CD4-positive, CD25-positive, alpha-beta regulatory T cell (primary cell): ENCODE data around the gene ZNF568. TPM values are rescaled to one million over a fixed set of nuclear protein-coding genes. Genes with fewer than 3 reads are reported as not detected.

Experiments
- ATAC-seq, 2 donors: fragments of 150-1000 bp; cut with Tn5 transposase; one replicate each; pipeline ENCODE4 v1.10.0; 2021; ENCODE audit warnings: low read depth in 2 of 2, moderate number of reproducible peaks in 2 of 2, moderate library complexity in 1 of 2
- DNase-seq, 3 donors: peaks; one replicate each; pipeline versions ENCODE4 v3.0.0 to v3.0.0-alpha.2; 2012 to 2022; ENCODE audit warnings: mixed read lengths in 1 of 3
- H3K27ac ChIP-seq: one replicate; pipeline ENCODE4 v1.7.0; 2013; ENCODE audit warnings: mild to moderate bottlenecking, low read length; ENCODE audit not compliant: insufficient read depth, poor library complexity, severe bottlenecking
- H3K27me3 ChIP-seq: one replicate; pipeline ENCODE4 v1.7.0; 2013; ENCODE audit warnings: low read length; ENCODE audit not compliant: control insufficient read depth, insufficient read depth
- H3K36me3 ChIP-seq: one replicate; pipeline ENCODE4 v1.7.0; 2013; ENCODE audit warnings: mild to moderate bottlenecking, low read length, moderate library complexity; ENCODE audit not compliant: control insufficient read depth, insufficient read depth
- H3K4me1 ChIP-seq: 2 replicates; pipeline ENCODE4 v1.7.0; 2013; ENCODE audit warnings: mild to moderate bottlenecking, low read length; ENCODE audit not compliant: insufficient read depth, control insufficient read depth, poor library complexity, severe bottlenecking
- H3K4me3 ChIP-seq: one replicate; pipeline ENCODE4 v1.7.0; 2013; ENCODE audit warnings: low read depth, mild to moderate bottlenecking, low read length, moderate library complexity
- H3K9me3 ChIP-seq, 2 experiments: 1 replicate in 1 of 2; 2 replicates in 1 of 2; pipeline ENCODE4 v1.7.0; 2013; ENCODE audit warnings: low read length in 2 of 2, mild to moderate bottlenecking in 1 of 2, moderate library complexity in 1 of 2; ENCODE audit not compliant: control insufficient read depth in 2 of 2
- H3K27ac Mint-ChIP-seq, 3 donors: one replicate each; pipeline ENCODE4 v1.8.0; 2020 to 2022; ENCODE audit warnings: mild to moderate bottlenecking in 3 of 3, mixed read lengths in 3 of 3, moderate library complexity in 2 of 3
- H3K27me3 Mint-ChIP-seq: one replicate; pipeline ENCODE4 v1.8.0; 2022; ENCODE audit warnings: mild to moderate bottlenecking, mixed read lengths
- H3K36me3 Mint-ChIP-seq: one replicate; pipeline ENCODE4 v1.8.0; 2020; ENCODE audit warnings: mixed read lengths
- H3K4me1 Mint-ChIP-seq, 4 donors: one replicate each; pipeline ENCODE4 v1.8.0; 2020 to 2022; ENCODE audit warnings: mixed read lengths in 4 of 4, mild to moderate bottlenecking in 1 of 4
- H3K4me3 Mint-ChIP-seq, 4 donors: one replicate each; pipeline ENCODE4 v1.8.0; 2020 to 2022; ENCODE audit warnings: mild to moderate bottlenecking in 4 of 4, mixed read lengths in 4 of 4, moderate library complexity in 3 of 4
- H3K9me3 Mint-ChIP-seq, 7 donors: one replicate each; pipeline ENCODE4 v1.8.0; 2020 to 2022; ENCODE audit warnings: mixed read lengths in 7 of 7, mild to moderate bottlenecking in 3 of 7, moderate library complexity in 2 of 7
- polyA plus RNA-seq, 4 donors: library from polyadenylated mRNA; unstranded; fragments of 300-500 nt; fragmentation: Illumina TruSeq; gene quantifications; one replicate each; pipeline ENCODE4 v1.2.3, GENCODE V29; 2021
- total RNA-seq: library from RNA; stranded (reverse); gene quantifications from one replicate; pipeline ENCODE4 v1.2.3, GENCODE V29; 2022

ZNF568 gene
- total and polyA plus RNA-seq, 5 donors from 2014 or later = 6.7 to 13.3 (median 9.3) TPM

DNA sequence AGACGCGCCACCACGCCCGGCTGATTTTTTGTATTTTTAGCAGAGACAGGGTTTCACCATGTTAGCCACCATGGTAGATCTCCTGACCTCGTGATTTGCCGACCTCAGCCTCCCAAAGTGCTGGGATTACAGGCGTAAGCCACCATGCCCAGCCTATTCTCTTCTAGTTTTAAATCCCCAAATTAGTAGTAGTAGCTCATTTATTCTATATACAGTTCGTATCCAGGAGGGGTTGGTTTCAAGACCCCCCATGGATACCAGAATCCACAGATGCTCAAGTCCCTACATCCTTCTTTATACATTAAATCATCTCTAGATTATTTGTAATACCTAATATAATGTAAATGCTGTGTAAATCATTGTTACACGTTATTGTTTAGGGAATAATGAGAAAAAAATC is 2.0 kb downstream of the ZNF568 start:
- DNase-seq = no peak
- no peak overlapping the region for H3K27ac ChIP-seq
- peaks cover 50% of the 10 kb centered on the region for H3K36me3 Mint-ChIP-seq
- H3K36me3 ChIP-seq = peaks cover 40% of the 10 kb centered on the region
- H3K4me3 Mint-ChIP-seq = peak overlapping the region; percentile 62 to 92 (median 66)
- no peak for ATAC-seq
- H3K4me1 ChIP-seq = peaks cover 15% of the 10 kb centered on the region
- H3K9me3 Mint-ChIP-seq = peaks cover 4 to 32% (median 15%) of the 10 kb centered on the region in 7 donors
- H3K4me3 ChIP-seq = no peak overlapping the region
- peaks cover 22 to 30% of the 10 kb centered on the region in 2 experiments for H3K9me3 ChIP-seq
- no peaks in the 10 kb centered on the region for H3K27me3 Mint-ChIP-seq
- peak overlapping the region in 2 of 3 donors; percentile 63 to 67 for H3K27ac Mint-ChIP-seq
- H3K4me1 Mint-ChIP-seq = peaks cover 11 to 37% (median 24%) of the 10 kb centered on the region in 4 donors
- no peaks in the 10 kb centered on the region for H3K27me3 ChIP-seq

DNA sequence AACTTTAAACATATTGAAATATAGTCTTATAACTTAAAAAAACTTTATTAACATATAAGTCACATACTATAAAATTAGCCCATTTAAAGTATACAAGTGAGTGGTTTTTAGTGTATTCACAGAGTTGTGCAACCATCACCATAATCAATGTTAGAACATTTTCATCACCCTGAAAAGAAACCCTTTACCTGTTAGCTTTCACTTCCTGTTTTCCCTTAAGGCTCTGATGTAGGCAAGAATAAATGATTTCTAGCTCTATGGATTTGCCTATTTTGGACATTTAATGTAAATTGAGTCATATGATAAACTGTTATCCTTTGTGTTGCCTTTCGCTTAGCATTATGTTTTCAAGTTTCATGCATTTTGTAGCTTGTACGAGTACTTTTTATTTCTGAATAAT is 15.6 kb downstream of the ZNF568 start:
- no peak for DNase-seq
- Mint-ChIP-seq H3K36me3 (peaks cover 58% of the 10 kb centered on the region), H3K27me3 (no peaks in the 10 kb centered on the region), H3K27ac (no peak overlapping the region), H3K4me1 (peaks cover 0 to 7% (median 0%) of the 10 kb centered on the region in 4 donors), H3K4me3 (no peak overlapping the region), H3K9me3 (peaks cover 0 to 70% (median 26%) of the 10 kb centered on the region in 7 donors)
- Histone ChIP-seq H3K4me1 (no peaks in the 10 kb centered on the region), H3K27me3 (no peaks in the 10 kb centered on the region), H3K9me3 (peaks cover 71 to 84% of the 10 kb centered on the region in 2 experiments), H3K27ac (no peak overlapping the region), H3K4me3 (no peak overlapping the region), H3K36me3 (peaks cover 57% of the 10 kb centered on the region)
- no peak for ATAC-seq

DNA sequence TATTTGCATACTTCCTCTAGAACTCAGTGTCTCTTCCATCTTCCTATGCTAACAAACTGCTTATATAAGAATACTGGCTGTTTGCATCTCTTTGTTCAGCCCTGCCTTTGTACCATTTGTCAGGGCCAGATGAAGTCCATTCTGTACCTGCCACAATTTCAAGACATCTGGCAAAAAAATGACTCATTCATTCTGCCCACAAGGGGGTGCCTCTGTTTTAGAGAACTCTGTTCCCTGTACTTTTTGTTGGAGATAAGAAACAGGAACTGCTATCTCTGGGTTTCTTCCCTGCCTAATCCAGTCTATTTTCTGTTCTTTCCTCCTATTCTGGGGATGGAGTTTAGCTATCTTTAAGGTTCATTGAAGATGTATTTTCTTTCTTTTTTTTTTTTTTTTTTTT is 23.0 kb downstream of the ZNF568 start:
- Mint-ChIP-seq H3K4me3 (no peak overlapping the region), H3K9me3 (peaks cover 5 to 83% (median 38%) of the 10 kb centered on the region in 7 donors), H3K27me3 (no peaks in the 10 kb centered on the region), H3K4me1 (peaks cover 0 to 8% (median 0%) of the 10 kb centered on the region in 4 donors), H3K36me3 (peaks cover 79% of the 10 kb centered on the region), H3K27ac (no peak overlapping the region)
- peaks cover 75 to 90% of the 10 kb centered on the region in 2 experiments for H3K9me3 ChIP-seq
- no peak for DNase-seq
- no peak for ATAC-seq
- no peak overlapping the region for H3K4me3 ChIP-seq
- H3K36me3 ChIP-seq = peaks cover 77% of the 10 kb centered on the region
- no peak overlapping the region for H3K27ac ChIP-seq
- H3K27me3 ChIP-seq = no peaks in the 10 kb centered on the region
- no peaks in the 10 kb centered on the region for H3K4me1 ChIP-seq

DNA sequence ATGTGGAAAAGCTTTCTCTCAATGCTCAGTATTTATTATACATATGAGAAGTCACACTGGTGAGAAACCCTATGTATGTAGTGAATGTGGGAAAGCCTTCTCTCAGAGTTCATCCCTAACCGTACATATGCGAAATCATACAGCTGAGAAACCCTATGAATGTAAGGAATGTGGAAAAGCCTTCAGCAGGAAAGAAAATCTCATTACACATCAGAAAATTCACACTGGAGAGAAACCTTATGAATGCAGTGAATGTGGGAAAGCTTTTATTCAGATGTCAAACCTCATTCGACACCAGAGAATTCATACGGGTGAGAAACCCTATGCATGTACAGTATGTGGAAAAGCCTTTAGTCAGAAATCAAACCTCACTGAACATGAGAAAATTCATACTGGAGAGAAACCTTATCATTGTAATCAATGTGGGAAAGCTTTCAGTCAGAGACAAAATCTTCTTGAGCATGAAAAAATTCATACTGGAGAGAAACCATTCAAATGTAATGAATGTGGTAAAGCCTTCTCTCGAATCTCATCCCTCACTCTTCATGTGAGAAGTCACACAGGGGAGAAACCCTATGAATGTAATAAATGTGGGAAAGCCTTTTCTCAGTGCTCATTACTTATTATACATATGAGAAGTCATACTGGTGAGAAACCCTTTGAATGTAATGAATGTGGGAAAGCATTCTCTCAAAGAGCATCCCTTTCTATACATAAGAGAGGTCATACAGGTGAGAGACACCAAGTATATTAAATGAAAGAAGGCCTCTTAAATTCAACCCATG is 34.4 kb downstream of the ZNF568 start:
- no peaks in the 10 kb centered on the region for H3K27me3 ChIP-seq
- ATAC-seq = no peak
- no peak overlapping the region for H3K27ac ChIP-seq
- Mint-ChIP-seq H3K4me3 (no peak overlapping the region), H3K27ac (no peak overlapping the region), H3K4me1 (no peaks in the 10 kb centered on the region), H3K36me3 (peaks cover 45% of the 10 kb centered on the region), H3K27me3 (no peaks in the 10 kb centered on the region), H3K9me3 (peaks cover under 1 to 78% (median 24%) of the 10 kb centered on the region in 7 donors)
- peaks cover 73 to 99% of the 10 kb centered on the region in 2 experiments for H3K9me3 ChIP-seq
- DNase-seq = no peak
- H3K4me3 ChIP-seq = no peak overlapping the region
- H3K36me3 ChIP-seq = peaks cover 38% of the 10 kb centered on the region
- no peaks in the 10 kb centered on the region for H3K4me1 ChIP-seq

DNA sequence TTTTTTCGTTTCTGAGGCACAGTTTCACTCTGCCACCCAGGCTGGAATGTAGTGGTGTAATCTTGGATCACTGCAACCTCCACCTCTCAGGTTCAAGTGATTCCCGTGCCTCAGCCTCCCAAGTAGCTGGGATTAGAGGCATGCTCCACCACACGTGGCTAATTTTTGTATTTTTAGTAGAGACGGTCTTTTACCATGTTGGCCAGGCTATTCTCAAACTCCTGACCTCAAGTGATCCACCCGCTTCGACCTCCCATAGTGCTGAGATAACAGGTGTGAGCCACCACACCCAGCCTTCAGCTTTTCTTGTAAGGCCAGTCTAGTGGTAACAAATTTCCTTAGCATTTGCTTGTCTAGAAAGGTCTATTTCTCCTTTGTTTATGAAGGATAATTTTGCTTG is 46.2 kb downstream of the ZNF568 start:
- Histone ChIP-seq H3K4me1 (no peaks in the 10 kb centered on the region), H3K27me3 (no peaks in the 10 kb centered on the region), H3K9me3 (peaks cover 20 to 32% of the 10 kb centered on the region in 2 experiments), H3K36me3 (no peaks in the 10 kb centered on the region), H3K27ac (no peak overlapping the region), H3K4me3 (no peak overlapping the region)
- no peak overlapping the region for H3K4me3 Mint-ChIP-seq
- no peaks in the 10 kb centered on the region for H3K27me3 Mint-ChIP-seq
- H3K27ac Mint-ChIP-seq = no peak overlapping the region
- no peak for ATAC-seq
- no peaks in the 10 kb centered on the region for H3K4me1 Mint-ChIP-seq
- peaks cover 1 to 50% (median 17%) of the 10 kb centered on the region in 7 donors for H3K9me3 Mint-ChIP-seq
- DNase-seq = no peak
- peaks cover 6% of the 10 kb centered on the region for H3K36me3 Mint-ChIP-seq

DNA sequence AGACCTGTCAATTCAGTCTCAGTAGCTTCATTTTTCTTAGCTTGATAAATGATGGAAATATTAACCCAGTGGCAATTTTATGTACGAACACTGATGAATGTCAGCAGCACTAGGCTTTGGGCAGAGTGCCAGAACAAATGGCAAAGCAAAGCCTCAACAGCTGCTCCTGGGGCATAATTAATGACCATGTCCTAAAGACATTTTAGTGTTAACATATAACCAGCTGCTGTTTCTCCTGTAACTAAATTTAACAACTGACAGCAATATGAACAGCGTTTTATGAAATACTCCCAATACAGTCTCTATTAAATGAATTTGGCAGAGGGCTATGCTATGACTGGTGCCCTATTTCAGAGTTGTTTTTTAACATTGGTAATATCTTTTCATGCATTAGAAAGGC is 47.1 kb downstream of the ZNF568 start:
- DNase-seq = no peak
- no peak overlapping the region for H3K27ac ChIP-seq
- no peak for ATAC-seq
- peaks cover 16 to 30% of the 10 kb centered on the region in 2 experiments for H3K9me3 ChIP-seq
- Mint-ChIP-seq H3K27ac (no peak overlapping the region), H3K4me3 (no peak overlapping the region), H3K36me3 (peaks cover 6% of the 10 kb centered on the region), H3K27me3 (no peaks in the 10 kb centered on the region), H3K9me3 (peaks cover 1 to 42% (median 13%) of the 10 kb centered on the region in 7 donors), H3K4me1 (no peaks in the 10 kb centered on the region)
- H3K4me3 ChIP-seq = no peak overlapping the region
- H3K27me3 ChIP-seq = no peaks in the 10 kb centered on the region
- H3K4me1 ChIP-seq = no peaks in the 10 kb centered on the region
- no peaks in the 10 kb centered on the region for H3K36me3 ChIP-seq

DNA sequence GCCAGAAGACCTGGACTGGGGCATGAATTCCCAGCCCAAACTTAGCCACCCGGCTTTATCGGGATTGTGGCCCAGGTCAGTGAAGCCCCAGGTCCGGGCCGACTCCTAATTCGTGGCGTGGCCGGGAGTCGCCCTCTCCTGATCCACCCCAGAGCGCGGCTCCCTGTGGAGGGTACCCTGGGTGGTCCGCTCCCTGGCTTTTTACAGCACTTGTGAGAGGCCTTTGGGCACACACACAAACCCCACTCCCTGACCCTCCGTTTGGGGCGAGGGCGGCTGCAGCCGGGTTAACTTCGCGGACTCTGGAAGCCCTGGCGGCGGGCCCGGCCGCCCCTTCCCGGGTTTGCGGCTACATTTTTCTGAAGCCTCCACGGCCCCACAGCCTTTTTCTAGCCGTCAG is 56.4 kb downstream of the ZNF568 start:
- DNase-seq (no peak), ATAC-seq (no peak)
- peaks cover 9% of the 10 kb centered on the region for H3K36me3 Mint-ChIP-seq
- H3K9me3 Mint-ChIP-seq = peaks cover 0 to 8% (median 2%) of the 10 kb centered on the region in 7 donors
- Histone ChIP-seq H3K27ac (peak overlapping the region; percentile 70), H3K36me3 (peaks cover 6% of the 10 kb centered on the region), H3K4me3 (peak overlapping the region; percentile 48), H3K4me1 (peaks cover 15% of the 10 kb centered on the region), H3K9me3 (peaks cover 0 to 3% of the 10 kb centered on the region in 2 experiments), H3K27me3 (no peaks in the 10 kb centered on the region)
- H3K27me3 Mint-ChIP-seq = no peaks in the 10 kb centered on the region
- peak overlapping the region; percentile 94 to 99 (median 98) for H3K4me3 Mint-ChIP-seq
- H3K4me1 Mint-ChIP-seq = peaks cover 0 to 18% (median 15%) of the 10 kb centered on the region in 4 donors
- H3K27ac Mint-ChIP-seq = no peak overlapping the region
